Jurkat, Clone E6-1 (cell line): ENCODE results near the gene MME. TPM values are rescaled to one million over a fixed set of nuclear protein-coding genes. Genes with fewer than 3 reads are reported as not detected.

Source experiments
- DNase-seq: peaks from one replicate; pipeline ENCODE4 v3.0.0-alpha.2; 2011; ENCODE audit warnings: low read depth, low spot score
- H3K4me3 ChIP-seq: 2 replicates; pipeline ENCODE4 v1.5.1; 2011; ENCODE audit warnings: mild to moderate bottlenecking, low read length, control low read depth, moderate library complexity
- polyA plus RNA-seq: library from polyadenylated mRNA; unstranded; fragments of >200 nt; gene quantifications from one replicate; pipeline ENCODE4 v1.2.1, GENCODE V29; 2012; ENCODE audit warnings: missing spikeins; ENCODE audit not compliant: insufficient read length, insufficient read depth

The MME gene
- polyA plus RNA-seq: 1.7 TPM

DNA sequence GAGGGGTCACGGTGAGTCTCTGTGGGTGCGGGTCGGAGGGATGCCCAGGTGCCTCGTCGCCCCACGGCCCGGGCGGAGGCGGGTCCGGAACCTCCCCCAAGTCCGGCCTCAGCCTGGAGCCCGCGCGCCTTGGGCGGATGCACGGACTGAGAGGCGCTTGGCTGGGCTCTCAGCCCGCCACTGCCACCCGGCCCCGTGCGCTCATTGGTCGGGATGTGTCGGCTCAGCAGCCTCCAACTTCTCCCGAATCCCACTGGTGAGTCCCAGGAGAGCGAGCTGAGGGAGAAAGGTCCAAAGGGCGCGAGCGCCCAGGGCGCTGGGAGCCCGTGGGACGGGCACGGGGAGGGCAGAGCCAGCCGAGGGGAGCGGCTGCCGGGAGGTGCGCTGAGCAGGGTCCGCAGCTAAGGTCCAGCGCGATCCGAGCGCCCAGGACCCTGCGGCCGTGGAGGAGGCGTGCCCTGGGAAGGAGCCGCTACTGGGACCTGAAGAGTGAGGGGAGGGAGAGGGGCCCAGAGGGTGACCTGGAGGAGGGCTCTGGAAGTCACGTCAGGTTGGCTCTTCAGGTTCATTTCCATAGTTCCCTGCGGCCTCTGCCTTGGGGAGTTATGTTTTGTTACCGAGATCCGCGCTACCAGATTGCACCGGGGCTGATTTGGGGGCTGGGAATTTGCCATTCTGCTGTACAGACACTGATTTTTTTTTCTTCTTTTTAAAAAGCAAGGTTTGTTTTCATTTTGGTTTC is at the start of gene MME:
Gene MME, plus strand, starts transcription at position 574 of the 742 bp plus-strand sequence. CDS start 3,849 bp downstream, outside the sequence.
- DNase-seq: no peak
- H3K4me3 ChIP-seq: peak within 1 kb of the TSS; percentile 32

DNA sequence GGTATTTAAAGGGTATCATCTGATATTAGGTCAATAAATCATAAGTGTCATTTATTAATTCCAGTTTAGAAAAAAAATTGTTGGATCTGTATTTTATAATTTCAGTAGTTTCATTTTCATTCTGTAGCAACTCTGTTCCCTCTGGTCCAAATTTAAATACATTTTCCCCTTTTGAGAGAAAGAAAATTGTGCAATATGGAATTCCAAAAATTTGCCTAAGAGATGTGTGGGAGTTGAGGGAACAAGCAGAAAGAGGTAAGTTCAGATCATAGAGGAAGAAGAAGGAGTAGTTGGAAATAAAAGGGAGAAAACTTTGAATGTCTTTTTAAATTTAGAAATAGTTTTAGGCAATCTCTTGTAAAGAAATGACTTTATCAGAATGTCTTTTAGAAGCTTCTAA is 48.9 kb upstream of the MME start:
- no peak overlapping the region for H3K4me3 ChIP-seq
- no peak for DNase-seq

DNA sequence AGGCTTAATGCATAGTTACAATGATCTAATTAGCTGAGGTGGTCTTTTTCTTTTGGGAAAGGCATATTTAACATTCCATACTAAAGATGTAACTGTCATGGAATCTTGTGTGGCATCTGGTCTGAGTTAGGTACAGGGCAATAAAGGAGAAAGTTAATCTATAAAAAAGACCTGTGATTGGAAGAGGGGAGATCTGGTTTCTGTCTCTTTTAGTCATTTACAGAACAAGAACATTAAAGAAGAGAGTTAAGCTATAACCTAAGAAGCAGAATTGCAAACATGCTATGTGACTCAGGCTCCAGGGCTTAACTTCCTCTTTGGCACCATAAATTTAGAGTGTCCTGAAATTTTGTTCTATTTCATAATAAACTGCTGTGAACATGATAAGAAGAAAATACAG is 47.2 kb upstream of the MME start:
- DNase-seq: no peak
- H3K4me3 ChIP-seq: no peak overlapping the region

DNA sequence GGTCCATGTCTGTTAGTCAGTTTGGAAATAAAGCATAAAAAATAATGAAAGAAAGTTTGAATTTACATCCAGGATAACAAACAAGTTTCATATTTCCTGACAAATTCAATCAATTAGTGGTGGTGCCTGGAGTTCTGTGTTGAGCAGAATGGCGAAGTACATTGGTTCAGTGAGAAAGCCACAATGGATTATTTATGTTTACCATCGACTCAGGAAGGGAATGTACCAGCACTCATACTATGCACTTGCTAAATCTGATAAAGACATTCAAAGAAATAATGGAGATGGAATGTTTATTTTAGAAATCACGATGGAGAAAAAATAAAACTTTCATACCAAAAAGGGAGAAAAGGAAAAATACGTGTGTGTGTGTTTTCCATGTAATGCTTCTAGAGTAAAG is 45.3 kb upstream of the MME start:
- DNase-seq: no peak
- H3K4me3 ChIP-seq: no peak overlapping the region

DNA sequence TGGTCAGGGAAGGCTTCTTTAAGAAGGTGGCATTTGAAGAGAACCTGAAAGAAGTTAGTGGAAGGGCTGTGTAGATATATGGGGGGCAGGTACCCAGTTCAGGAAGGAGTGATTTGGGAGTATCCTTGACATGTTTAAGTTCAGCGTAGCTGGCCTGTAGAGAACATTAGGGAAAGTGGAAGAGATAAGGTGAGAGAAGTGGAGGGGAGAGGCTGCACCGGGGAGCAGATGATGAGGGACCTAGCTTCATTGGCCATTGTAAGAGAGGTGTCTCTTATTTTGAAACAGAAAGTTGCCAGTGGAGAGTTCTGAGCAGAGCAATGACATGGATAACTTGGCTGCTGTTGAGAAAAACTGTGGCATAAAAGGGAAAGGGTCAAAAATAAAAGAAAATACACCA is 44.6 kb upstream of the MME start:
- H3K4me3 ChIP-seq: no peak overlapping the region
- no peak for DNase-seq

DNA sequence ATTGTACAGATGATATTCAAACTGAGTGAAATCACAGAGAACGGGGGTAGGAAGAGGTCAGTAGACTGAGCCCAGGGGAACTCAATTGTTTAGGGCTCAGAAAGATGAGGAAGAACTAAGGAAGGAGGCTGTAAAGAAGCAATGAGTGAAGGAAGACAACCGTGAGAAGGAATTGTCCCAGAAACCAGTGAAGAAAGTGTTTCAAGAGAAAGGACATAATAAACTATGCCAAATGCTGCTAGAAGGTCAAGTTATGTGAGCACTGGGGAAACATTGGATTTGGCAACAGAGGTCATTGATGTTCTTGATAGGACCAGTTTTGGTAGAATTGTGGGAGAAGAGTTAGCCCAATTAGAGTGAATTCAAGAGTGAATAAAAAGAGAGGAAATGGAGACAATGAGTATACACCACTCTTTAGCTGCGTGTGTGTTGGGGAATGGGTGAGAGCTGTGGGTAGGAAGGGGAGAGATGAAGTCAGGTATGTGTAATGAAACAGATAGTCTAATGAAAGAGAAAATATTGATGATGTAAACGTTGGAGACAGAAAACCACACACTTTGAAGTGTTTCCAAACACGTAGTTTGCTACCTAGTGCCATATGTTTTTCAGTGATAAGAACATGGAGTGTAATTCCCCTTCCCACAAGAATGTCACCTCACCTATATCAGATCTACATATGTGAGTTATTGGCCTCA is 42.5 kb upstream of the MME start:
- DNase-seq: peak; percentile 70

GRCh38 chr3:155038203-155038554 is 41.9 kb upstream of the MME start:
- no peak overlapping the region for H3K4me3 ChIP-seq
- DNase-seq: no peak

More for the DNA sequence above, 42.5 kb upstream of the MME start:
- no peak overlapping the region for H3K4me3 ChIP-seq

DNA sequence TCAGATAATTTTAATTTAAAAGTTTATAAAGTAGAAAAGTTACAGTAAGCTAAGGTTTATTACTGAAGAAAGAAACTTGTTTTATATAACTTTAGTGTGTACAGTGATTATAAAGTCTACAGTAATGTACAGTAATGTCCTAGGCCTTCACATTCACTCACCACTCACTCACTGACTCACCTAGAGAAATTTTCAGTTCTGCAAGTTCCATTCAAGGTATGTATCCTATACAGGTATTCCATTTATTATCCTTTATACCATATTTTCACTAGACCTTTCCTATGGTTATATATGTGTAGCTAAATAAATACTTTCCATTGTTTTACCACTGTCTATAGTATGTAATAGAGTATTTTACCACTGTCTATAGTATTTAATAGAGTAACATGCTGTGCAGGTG is 33.2 kb upstream of the MME start:
- H3K4me3 ChIP-seq: no peak overlapping the region
- no peak for DNase-seq

DNA sequence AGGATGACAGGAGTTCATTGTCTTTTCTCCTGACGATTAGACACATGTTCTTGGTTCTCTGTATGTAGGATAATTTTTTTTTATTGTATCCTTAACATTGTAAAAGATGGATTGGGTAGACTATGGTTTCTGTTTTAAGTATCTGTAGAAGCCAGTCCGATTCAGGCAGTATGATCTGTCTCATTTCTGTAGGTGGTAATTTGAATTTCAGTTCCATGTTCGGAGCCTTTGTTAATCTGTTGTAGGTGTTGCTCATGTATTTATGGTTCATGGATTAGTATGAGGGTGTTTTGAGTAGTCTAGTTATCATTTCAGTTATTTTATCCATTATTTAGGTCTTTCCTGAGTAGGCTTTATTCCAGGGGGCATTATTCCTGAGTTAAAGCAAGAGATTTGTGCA is 32.4 kb upstream of the MME start:
- DNase-seq: no peak
- no peak overlapping the region for H3K4me3 ChIP-seq

DNA sequence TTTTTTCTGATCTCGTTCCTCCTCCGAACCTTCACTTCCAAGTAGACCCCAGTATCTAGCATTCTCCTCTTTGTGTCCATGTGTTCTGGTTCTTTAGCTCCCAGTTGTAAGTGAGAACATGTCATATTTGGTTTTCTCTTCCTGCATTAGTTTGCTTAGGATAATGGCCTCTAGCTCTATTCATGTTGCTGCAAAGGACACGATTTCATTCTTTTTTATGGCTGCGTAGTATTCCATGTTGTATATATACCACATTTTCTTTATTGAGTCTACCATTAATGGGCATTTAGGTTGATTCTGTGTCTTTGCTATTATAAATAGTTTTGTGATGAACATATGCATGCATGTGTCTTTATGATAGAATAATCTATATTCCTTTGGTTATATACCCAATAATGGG is 30.2 kb upstream of the MME start:
- no peak overlapping the region for H3K4me3 ChIP-seq
- no peak for DNase-seq

DNA sequence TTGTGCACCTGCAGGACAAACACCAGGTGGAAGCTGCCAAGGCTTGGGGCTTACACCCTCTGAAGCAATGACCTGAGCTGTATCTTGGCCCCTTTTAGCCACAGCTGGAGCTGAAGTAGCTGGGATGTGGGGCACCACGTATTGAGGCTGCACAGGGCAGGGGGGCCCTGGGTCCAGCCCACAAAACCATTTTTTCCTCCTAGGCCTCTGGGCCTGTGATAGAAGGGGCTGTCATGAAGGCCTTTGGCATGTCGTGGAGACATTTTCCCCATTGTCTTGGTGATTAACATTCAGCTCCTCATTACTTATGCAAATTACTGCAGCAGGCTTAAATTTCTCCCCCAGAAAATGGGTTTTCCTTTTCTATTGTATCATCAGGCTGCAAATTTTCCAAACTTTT is 27.6 kb upstream of the MME start:
- DNase-seq: no peak
- no peak overlapping the region for H3K4me3 ChIP-seq

DNA sequence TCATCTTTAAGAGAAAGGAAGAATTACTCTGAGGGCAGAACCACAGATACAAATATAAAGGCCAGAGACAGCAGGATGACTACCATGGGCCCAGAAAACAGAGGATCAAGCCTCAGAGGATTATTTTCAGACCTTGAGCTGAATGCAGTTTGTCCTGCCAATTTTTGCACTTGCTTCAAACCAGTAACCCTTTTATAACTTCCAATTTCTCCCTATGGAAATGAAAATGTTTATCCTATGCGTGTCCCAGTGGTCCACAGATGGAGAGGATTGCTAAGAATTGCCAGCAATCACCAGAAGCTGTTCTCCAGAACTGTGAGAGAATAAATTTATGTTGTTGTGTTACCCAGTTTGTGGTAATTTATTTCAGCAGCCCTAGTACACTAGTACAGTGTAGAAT is 26.4 kb upstream of the MME start:
- no peak overlapping the region for H3K4me3 ChIP-seq
- DNase-seq: no peak

- H3K4me3 ChIP-seq: no peak overlapping the region
- DNase-seq: no peak
These were observed 15.2 kb upstream of the MME start for GRCh38 chr3:155064920-155065319.

DNA sequence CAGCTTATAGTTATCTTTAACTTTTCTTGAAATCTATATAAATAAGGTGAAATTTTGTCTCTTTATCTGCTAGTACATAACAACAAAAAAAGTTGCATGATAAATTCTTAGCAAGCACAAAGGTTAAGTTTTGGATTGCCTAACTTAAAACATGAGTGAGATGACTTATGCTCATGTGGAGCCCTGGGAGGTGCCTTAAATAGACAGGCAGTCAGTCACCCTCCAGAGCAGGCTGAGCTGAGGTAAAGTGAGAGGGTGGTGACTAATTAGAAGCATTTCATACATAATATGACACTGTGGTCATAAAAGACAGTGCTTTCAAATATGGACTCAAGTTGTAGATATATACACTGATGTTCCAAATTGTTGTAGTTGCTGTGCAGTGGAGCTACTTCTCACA is 14.6 kb upstream of the MME start:
- no peak overlapping the region for H3K4me3 ChIP-seq
- DNase-seq: no peak

GRCh38 chr3:155069729-155070128 is 10.4 kb upstream of the MME start:
- H3K4me3 ChIP-seq: no peak overlapping the region
- no peak for DNase-seq

- no peak overlapping the region for H3K4me3 ChIP-seq
- DNase-seq: no peak
These were observed 9.8 kb upstream of the MME start for GRCh38 chr3:155070316-155070715.

DNA sequence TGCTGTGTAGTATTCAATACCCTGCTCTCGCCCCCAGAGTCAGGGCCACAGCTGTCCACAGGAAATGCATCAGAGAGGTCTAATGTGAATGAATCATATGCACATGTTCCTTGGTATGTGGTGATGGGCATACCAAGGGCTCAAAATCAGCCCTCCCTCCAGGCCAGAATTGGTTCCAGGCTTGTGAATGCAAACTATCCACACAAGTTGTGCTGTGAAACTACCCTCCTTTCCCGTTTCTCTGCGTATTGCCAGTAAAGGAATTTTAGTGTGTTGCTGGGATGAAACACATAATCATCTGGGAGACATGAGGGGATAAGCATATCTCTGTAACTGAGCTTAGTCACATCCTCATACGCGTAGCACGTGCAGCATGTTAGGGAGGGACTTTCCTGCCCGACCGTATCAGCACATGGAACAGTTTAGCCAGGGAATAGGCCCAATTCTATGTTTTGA is 9.2 kb upstream of the MME start:
- H3K4me3 ChIP-seq: no peak overlapping the region
- no peak for DNase-seq

DNA sequence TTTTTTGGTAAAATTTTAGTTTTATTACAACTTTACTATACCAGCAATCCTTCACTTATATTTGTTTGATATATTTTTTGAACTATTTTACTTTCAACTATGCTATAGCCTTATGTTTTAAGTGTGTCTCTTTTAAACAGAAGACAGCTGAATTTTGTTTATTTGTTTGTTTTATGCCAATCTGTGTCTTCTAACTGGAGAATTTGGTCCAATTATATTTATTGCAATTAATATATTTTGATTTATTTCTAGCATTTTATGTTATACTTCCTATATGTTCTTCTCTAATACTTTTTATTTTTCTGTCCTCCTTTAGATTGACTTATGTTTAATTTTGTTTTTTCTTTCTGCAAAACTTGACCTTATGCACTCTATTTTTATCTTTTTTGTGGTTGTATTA is 4.9 kb upstream of the MME start:
- H3K4me3 ChIP-seq: no peak overlapping the region
- no peak for DNase-seq

- no peak overlapping the region for H3K4me3 ChIP-seq
- no peak for DNase-seq
These were observed 3.2 kb upstream of the MME start for GRCh38 chr3:155076888-155077287.

DNA sequence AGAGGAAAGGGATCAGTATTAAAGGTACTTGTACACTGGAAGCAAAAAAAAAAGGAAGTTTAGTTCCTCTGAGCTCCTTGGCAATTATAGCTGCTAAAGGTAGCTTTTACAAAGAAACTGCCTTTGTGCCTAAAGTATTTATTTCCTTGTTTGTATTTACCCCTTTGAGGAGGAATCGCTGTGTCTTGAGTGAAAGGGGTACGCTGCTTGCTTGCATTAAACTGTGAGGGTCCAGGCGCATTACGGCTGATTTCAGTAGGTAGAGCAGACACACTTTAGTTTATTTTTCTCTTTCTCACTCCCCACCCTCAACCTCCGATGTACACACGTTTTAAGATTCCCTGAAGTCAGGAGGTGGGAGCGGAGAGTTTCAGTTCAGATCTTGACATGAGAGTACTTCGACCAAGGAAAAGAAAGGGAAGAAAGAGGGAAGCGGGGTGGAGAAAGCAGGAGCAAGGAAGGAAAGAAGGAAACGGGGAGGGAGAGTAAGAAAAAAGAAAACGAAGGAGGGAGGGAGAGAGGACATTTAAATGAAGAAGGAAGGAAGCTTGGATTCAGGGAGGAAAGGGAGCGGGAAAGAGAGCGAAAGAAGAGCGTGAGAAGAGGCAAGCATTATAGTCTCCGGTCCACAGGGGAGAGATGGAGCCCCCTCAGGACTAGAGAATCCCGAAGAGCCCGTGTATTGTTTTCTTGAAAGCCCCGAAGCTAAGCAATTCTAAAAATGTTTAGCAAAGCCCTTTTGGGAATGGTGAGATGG is 1.2 kb upstream of the MME start:
- H3K4me3 ChIP-seq: no peak overlapping the region
- no peak for DNase-seq
